GM19043 (cell line): ENCODE data around the gene ACER2.
A peak's percentile ranks its signal among the peaks of the same experiment; 100 is the strongest.
"Not testable (repeated sequence)": the region's sequence is repeated elsewhere in the genome, so short reads cannot be mapped to it uniquely, and the experiment has no call there.

Experiments
- ATAC-seq: cut with Tn5 transposase; IDR thresholded peaks from one replicate; pipeline ENCODE4 v1.9.1; 2021; ENCODE audit warnings: low read depth; ENCODE audit not compliant: unreplicated experiment

ACER2 gene

DNA sequence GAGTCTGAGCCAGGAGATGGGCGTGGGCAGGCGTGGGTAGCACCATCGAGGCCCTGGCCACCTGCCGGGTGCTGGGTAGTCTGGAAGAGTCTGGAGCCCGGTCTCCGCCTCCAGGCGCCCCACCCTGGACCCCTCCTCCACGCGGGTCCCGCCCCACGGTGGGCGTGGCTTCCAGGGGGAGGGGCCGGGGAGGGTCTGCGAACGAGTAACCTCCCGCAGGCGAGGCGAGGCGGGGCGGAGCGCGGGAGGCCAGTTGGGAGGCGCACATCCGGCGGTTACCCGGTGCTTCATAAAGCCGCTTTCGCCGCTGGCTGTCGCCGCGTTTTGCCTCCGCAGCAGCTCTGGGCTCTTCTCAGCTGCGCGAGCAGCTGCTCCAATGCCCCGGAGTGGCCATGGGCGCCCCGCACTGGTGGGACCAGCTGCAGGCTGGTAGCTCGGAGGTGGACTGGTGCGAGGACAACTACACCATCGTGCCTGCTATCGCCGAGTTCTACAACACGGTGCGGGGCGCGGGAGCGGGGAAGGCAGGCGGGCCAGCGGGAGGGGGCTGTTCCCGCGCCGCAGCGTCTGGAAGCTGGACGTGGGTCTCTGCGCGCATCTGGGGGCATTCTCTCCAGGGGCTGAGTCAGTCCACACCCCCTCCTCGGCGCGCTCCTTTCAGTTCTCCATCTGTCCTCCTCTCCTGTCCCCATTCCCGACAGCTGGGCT, at the start of gene ACER2:
Gene ACER2 (plus strand): TSS at position 317 of the 708 bp plus-strand sequence. CDS start 76 bp downstream, at position 393.
- peak; percentile 91 for ATAC-seq

DNA sequence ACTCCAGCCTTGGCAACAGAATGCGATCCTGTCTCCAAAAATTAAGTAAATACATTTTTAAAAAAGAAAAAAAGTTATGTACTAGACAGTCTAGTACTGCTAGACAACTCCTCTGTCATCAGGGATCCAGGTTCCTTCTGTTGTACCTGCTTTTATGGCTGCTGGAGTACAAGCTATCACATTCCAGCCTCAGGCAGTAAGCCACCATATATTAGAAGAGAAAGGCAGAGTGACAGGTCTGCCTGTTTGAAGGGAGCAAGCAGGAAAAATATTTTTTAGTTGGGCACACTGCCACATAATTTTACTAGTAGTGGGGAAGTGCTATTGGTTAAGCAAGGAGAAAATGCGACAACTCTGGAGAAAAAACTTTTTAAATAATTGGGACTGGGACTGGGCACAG, 39.7 kb upstream of the ACER2 start:
- ATAC-seq: no peak

DNA sequence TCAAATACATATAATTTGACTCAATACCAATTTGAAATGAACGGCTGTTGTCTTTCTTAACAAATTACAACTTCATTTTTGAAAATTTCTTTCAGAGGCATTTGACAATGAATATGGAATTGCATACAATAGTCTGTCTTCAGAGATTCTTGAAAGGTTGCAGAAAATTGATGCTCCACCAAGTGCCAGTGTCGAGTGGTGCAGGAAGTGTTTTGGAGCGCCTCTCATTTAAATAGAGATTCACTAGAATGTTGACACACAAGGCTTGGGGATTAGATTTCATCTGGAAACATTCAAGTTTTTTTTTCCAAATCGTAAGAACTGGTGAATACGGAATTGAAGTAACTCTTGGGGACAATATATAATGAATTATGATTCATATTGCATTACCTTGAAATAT, 36.9 kb upstream of the ACER2 start:
- ATAC-seq: no peak

DNA sequence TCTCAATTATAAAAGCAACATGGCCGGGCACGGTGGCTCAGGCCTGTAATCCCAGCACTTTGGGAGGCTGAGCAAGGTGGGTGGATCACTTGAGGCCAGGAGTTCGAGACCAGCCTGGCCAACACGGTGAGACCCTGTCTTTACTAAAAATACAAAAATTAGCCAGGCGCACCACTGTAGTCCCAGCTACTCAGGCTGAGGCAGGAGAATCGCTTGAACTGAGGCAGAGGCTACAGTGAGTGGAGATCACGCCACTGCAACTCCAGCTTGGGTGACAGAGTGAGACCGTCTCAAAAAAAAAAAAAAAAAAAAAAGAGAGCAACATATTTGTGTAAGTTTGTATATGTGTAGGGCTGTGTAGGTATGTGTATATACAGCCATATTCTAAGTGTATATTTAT, 36.2 kb upstream of the ACER2 start:
- ATAC-seq: no peak

- ATAC-seq: no peak
Measured at GRCh38 chr9:19373527-19373926, 35.3 kb upstream of the ACER2 start.

- no peak for ATAC-seq
Measured at GRCh38 chr9:19375538-19375937, 33.3 kb upstream of the ACER2 start.

- no peak for ATAC-seq
Measured at GRCh38 chr9:19376931-19377330, 31.9 kb upstream of the ACER2 start.

- ATAC-seq: no peak
Measured at GRCh38 chr9:19378164-19378563, 30.6 kb upstream of the ACER2 start.

DNA sequence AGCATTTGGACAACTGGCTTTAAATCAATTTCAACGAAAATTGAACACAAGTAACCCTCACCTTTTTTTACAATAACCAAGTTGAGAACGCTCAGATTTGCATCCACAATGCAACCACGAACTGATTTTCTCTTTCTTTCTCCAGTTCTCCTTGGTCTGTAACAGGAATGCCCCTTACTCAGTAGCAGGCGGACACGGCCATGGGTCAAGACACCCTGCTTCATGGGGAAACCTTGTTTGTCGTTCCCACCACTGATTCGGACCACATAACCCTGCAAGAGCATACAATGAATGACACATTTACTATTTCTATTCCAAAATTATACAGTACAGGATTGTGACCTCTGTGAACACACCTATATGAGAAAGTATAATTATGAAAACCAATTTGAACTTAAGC, 30.2 kb upstream of the ACER2 start:
- ATAC-seq: no peak

DNA sequence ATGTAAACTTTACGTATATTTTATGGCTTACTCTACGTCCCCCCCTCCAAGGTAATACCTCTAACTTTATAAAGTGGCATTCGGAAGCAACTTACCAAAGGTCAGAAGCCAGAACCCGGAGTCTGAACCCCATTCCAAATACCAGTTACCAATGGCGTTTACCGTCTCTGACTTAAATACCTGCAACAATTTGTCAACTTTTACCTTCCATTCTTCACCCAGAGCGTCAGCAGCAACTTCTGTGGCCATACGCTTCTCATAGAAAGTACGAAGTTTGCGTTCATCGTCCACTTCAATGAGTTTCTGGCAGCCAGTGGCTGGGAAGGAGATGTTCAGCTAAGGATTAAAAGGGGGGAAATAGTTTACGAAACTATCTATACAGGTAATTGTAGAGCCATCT, 29.5 kb upstream of the ACER2 start:
- ATAC-seq: no peak

GRCh38 chr9:19379697-19380046, 29.1 kb upstream of the ACER2 start:
- peak; percentile 23 for ATAC-seq

GRCh38 chr9:19380826-19381075, 28.1 kb upstream of the ACER2 start:
- no peak for ATAC-seq

DNA sequence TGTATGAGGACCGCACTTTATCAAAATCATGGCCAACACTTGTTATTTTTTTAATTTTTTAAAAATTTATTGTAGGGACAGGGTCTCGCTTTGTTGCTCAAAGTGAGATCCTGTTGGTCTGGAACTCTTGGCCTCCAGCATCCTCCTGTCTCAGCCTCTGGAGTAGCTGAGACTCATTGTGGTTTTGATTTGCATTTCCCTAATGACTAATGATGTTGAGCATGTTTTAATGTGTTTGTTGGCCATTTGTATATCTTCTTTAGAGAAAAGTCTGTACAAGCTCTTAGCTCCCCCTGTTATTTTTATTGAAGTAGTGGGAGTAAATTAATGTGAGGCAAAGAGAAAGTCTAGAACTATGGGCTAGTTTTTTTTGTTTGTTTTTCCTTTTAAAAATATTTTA, 27.2 kb upstream of the ACER2 start:
- no peak for ATAC-seq

DNA sequence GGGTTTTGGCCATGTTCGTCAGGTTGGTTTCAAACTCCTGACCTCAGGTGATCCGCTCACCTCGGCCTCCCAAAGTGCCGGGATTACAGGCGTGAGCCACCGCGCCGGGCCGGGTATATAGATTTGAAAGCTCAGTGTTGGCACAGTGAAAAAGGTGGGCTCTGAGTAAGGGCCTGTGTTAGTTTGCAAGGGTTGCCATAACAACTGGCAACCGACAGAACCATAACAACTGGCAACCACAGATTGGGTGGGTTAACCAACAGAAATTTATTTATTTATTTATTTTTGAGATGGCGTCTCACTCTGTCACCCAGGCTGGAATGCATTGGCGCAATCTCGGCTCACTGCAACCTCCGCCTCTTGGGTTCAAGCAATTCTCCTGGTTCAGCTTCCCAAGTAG, 23.6 kb upstream of the ACER2 start:
- not testable (repeated sequence) for ATAC-seq

- ATAC-seq: no peak
Measured at GRCh38 chr9:19385786-19386501, 22.9 kb upstream of the ACER2 start.

- no peak for ATAC-seq
Measured at GRCh38 chr9:19386502-19387044, 22.2 kb upstream of the ACER2 start.

DNA sequence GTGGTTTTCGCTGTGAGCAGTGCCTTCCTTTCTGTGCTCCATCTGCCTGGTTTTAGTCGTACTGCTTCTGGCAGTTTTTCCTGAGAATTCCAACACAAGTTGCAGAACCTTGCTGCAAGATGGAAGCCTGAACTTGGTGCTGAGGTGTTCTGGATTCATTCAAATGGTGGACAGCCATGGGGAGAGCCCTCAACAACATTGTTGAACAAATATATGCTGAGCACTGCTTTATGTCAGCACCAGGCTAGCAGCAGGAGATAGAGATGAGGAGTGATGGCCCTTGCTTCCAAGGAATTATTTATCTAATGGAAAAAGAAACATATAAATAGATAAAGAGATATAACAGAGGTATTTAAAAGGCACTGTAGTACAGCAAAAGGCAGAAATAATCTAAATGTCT, 21.5 kb upstream of the ACER2 start:
- no peak for ATAC-seq

DNA sequence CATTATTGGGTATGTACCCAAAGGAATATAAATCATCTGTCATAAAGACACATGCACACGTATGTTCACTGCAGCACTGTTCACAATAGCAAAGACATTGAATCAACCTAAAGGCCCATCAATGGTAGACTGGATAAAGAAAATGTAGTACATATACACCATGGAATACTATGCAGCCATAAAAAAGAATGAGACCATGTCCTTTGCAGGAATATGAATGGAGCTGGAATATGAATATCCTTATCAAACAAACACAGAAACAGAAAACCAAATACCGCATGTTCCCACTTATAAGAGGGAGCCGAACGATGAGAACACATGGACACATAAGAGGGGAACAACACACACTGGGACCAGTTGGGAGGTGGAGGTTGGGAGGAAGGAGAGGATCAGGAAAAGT, 19.3 kb upstream of the ACER2 start:
- not testable (repeated sequence) for ATAC-seq

DNA sequence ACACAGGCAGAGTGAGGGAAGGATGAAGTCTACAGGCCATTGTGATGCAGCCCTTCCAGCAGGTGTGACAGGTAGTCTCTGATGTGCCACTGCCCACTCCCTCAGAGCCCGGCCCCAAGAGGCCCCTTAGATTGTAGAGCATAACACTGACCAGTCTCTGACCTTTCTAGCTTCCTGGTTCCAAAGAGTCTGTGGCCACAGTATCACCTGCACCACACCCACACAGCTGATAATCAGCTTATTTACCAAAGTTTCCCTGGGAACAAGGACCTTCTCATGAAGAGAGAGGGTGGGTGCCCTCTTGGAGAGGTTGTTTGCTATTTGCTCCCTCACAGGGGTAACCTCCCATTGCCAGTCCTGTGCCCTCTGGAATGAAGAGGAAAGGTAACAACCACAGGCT, 11.0 kb upstream of the ACER2 start:
- ATAC-seq: no peak

DNA sequence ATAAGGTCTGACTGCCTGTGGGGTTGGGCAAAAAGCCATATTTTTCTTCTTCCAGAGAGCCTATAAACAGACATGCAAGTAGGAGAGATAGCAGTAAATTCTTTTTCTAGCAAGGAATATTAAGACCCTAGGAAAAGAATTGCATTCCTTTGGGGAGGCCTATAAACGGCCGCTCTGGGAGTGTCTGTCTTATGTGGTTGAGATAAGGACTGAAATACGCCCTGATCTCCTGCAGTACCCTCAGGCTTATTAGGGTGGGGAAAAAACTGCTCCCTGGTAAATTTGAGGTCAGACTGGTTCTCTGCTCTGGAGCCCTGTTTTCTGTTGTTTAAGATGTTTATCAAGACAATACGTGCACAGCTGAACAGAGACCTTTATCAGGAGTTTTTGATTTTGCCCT, 5.6 kb upstream of the ACER2 start:
- ATAC-seq: not testable (repeated sequence)

DNA sequence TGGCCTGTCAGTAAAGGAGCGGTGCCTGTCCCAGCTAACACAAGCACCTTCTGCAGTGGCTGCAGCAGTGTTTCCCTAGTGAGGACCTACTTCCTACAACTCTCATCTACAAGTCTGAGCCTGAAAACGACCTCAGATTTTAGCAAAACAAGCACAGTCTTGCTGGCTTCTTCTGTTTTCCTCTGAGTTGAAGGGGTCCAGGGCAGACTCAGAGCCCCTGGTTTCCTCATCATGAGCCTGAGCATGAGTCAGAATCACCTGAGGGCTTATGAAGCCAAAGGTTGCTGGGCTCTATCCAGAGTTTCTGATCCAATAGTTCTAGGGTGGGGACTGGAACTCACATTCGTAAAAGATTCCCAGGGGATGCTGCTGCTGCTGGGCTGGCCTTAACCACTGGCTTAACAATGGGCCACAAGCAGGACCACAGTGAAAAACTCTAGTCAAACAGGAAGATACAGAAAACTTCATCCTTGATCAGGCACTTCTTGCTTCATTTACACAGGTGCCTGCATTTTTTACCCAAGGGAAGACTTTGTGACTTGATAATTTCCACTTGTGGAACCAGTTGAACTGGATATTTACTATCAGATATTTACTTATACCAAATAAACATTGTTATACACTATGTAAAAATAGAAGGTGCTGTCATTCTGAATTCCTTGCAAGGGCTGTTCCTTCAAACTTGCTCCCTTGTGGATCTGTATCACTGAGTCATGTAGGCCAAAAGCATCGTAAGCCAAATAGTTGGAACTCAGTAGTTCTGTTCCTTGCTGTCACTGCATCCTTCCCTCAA, 4.3 kb upstream of the ACER2 start:
- ATAC-seq: no peak

GRCh38 chr9:19405771-19406170, 3.0 kb upstream of the ACER2 start:
- no peak for ATAC-seq
